GM10847 (cell line): Measurements from ENCODE around the gene IFT43.

Experiments
- POLR2A ChIP-seq: IDR thresholded peaks from 2 replicates; pipeline ENCODE4 v1.6.1; 2011; ENCODE audit not compliant: insufficient read length; ENCODE audit errors: extremely low read depth

IFT43 gene

GRCh38 chr14:76100236-76100635, 114.7 kb downstream of the IFT43 start:
- no peak for TF ChIP-seq POLR2A

GRCh38 chr14:76101391-76102379, 116.1 kb downstream of the IFT43 start:
- TF ChIP-seq POLR2A: no peak

GRCh38 chr14:76104802-76105355, 119.3 kb downstream of the IFT43 start:
- no peak for TF ChIP-seq POLR2A

GRCh38 chr14:76106188-76106587, 120.6 kb downstream of the IFT43 start:
- no peak for TF ChIP-seq POLR2A

GRCh38 chr14:76109087-76109880, 123.7 kb downstream of the IFT43 start:
- no peak for TF ChIP-seq POLR2A

GRCh38 chr14:76112889-76113624, 127.5 kb downstream of the IFT43 start:
- no peak for TF ChIP-seq POLR2A

GRCh38 chr14:76113691-76114090, 128.1 kb downstream of the IFT43 start:
- no peak for TF ChIP-seq POLR2A

GRCh38 chr14:76115010-76115422, 129.5 kb downstream of the IFT43 start:
- TF ChIP-seq POLR2A: no peak

- TF ChIP-seq POLR2A: no peak
Observed at GRCh38 chr14:76117789-76118484, 132.4 kb downstream of the IFT43 start.

- TF ChIP-seq POLR2A: no peak
Observed at GRCh38 chr14:76118594-76118993, 133.0 kb downstream of the IFT43 start.

- TF ChIP-seq POLR2A: no peak
Observed at GRCh38 chr14:76121089-76121748, 135.7 kb downstream of the IFT43 start.

- no peak for TF ChIP-seq POLR2A
Observed at GRCh38 chr14:76123426-76124225, 138.1 kb downstream of the IFT43 start.

GRCh38 chr14:76125511-76125910, 139.9 kb downstream of the IFT43 start:
- no peak for TF ChIP-seq POLR2A
